Heart left ventricle (tissue), 16 donors: ENCODE results near the gene TSSK3. TPM values are rescaled to one million over a fixed set of nuclear protein-coding genes. Genes with fewer than 3 reads are reported as not detected.

ENCODE experiments used
- ATAC-seq, 4 donors: fragments of 200-7000 bp; cut with Tn5 transposase; one replicate each; pipeline ENCODE4 v1.9.1; 2020 to 2022; ENCODE audit warnings: moderate library complexity in 4 of 4, mild to moderate bottlenecking in 3 of 4, moderate number of reproducible peaks in 1 of 4
- DNase-seq, 5 donors: peaks; one replicate each; pipeline ENCODE4 v3.0.0-alpha.2; 2020
- H3K27ac ChIP-seq, 12 donors: fragments of 200-600 bp; sonication (generic) in 4 of 12; one replicate each; pipeline versions ENCODE4 v1.5.0 to v1.8.0; 2016 to 2022; ENCODE audit warnings: mild to moderate bottlenecking in 2 of 12
- H3K27me3 ChIP-seq, 9 donors: fragments of 200-600 bp; sonication (generic) in 2 of 9; one replicate each; pipeline versions ENCODE4 v1.5.1 to v1.8.0; 2016 to 2022; ENCODE audit warnings: mild to moderate bottlenecking in 3 of 9
- H3K36me3 ChIP-seq, 9 donors: fragments of 200-600 bp; sonication (generic) in 2 of 9; one replicate each; pipeline versions ENCODE4 v1.5.0 to v1.8.0; 2018 to 2022; ENCODE audit warnings: mild to moderate bottlenecking in 2 of 9
- H3K4me1 ChIP-seq, 12 donors: fragments of 200-600 bp; sonication (generic) in 4 of 12; one replicate each; pipeline versions ENCODE4 v1.5.0 to v1.8.0; 2016 to 2022; ENCODE audit warnings: mild to moderate bottlenecking in 3 of 12
- H3K4me3 ChIP-seq, 12 donors: fragments of 200-600 bp; sonication (generic) in 4 of 12; one replicate each; pipeline versions ENCODE4 v1.5.0 to v1.8.0; 2017 to 2022; ENCODE audit warnings: mild to moderate bottlenecking in 9 of 12, moderate library complexity in 4 of 12
- H3K9me3 ChIP-seq, 12 donors: fragments of 200-600 bp; sonication (generic) in 4 of 12; one replicate each; pipeline versions ENCODE4 v1.5.0 to v1.8.0; 2016 to 2022; ENCODE audit warnings: mild to moderate bottlenecking in 1 of 12
- CTCF ChIP-seq, 12 donors: fragments of 200-600 bp; sonication (generic) in 4 of 12; IDR thresholded peaks; one replicate each; pipeline versions ENCODE4 v1.5.0 to v1.8.0; 2018 to 2022; ENCODE audit warnings: antibody characterized with exemption in 12 of 12, mild to moderate bottlenecking in 5 of 12
- POLR2A ChIP-seq, 2 donors: fragments of 450-650 bp; IDR thresholded peaks; one replicate each; pipeline ENCODE4 v1.6.1; 2017; ENCODE audit warnings: antibody characterized with exemption in 2 of 2, mild to moderate bottlenecking in 2 of 2, moderate library complexity in 2 of 2
- WGBS, 4 donors: extraction: QIAGEN DNeasy Blood & Tissue Kit in 2 of 4; methylation state at CpG; one replicate each; pipeline versions ENCODE4 v1.1.5 to v1.1.7; 2013 to 2018; 5-methylcytosine and 5-hydroxymethylcytosine counted together
- intact Hi-C, 10 donors: fragments of 100-400 bp; cut with DNase I; formaldehyde crosslinking; loops; one replicate each; pipeline versions ENCODE4 v1.11.1 to v1.14.2; 2022
- polyA plus RNA-seq, 2 donors: library from polyadenylated mRNA; stranded (reverse); fragments of 200-250 nt; gene quantifications; one replicate each; pipeline ENCODE4 v1.2.3, GENCODE V29; 2013
- total RNA-seq, 9 donors: library from RNA; depleted of rRNA in 2 of 9; stranded (reverse); fragments of >200 nt in 2 of 9; fragmentation: NEBNext Ultra II Directional in 3 of 9; extraction: Animal tissue kit (Norgen Biotek cat#: 25700) in 3 of 9; gene quantifications; one replicate each; pipeline versions ENCODE4 v1.1.0 to v1.2.4, GENCODE V29; 2016 to 2023
- donor health status: ischemic (EF 13 %, LVEDD 7.1; RV severe dilation, severe dysfunction).
- donor health status: healthy with polysubstance abuse.
- donor health status: DM: no; HTN: yes; CAD: no.
- donor health status: DM: no; HTN: no; CAD: no.
- donor health status: ischemic (EF 25% LVEDD 6.9; RV normal size, moderate dysfunction).
- donor health status: ischemic (EF 25% LVEDD 5.7; RV mildly dilated, moderate dysfunction).
- donor health status: healthy.
- donor health status: DM: yes; HTN: yes; CAD: no.
- donor health status: ischemic (EF 35%, LVEDD 5.7; RV mildly dilated, moderate dysfunction).
- donor health status: nonischemic (EF 11% LVEDD 7.7; RV severe dilation, severe dysfunction).
- donor health status: DM: yes; HTN: yes; CAD: no.
- donor health status: PGD.
- donor health status: ischemic (EF 29% LVEDD 5.4; RV normal size, mild dysfunction).
- donor health status: nonischemic (EF 23%, LVEDD 6.1; RV moderate dilation, normal function).

The TSSK3 gene
- total and polyA plus RNA-seq, 11 donors, result 0.37 to 3.1 (median 1.7) TPM; not detected in 2

DNA sequence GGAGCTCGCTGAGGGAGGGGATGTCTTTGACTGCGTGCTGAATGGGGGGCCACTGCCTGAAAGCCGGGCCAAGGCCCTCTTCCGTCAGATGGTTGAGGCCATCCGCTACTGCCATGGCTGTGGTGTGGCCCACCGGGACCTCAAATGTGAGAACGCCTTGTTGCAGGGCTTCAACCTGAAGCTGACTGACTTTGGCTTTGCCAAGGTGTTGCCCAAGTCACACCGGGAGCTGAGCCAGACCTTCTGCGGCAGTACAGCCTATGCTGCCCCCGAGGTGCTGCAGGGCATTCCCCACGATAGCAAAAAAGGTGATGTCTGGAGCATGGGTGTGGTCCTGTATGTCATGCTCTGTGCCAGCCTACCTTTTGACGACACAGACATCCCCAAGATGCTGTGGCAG lies 1.4 kb downstream of the TSSK3 start:
- Histone ChIP-seq H3K4me3 (no peak overlapping the region), H3K9me3 (no peaks in the 10 kb centered on the region), H3K36me3 (peaks cover 0 to 59% (median 53%) of the 10 kb centered on the region in 9 donors), H3K27me3 (no peaks in the 10 kb centered on the region), H3K4me1 (peaks cover 3 to 21% (median 15%) of the 10 kb centered on the region in 12 donors), H3K27ac (no peak overlapping the region)
- 88 to 96% (median 92%) methylated on average over 10 to 12 of the region's 12 CpGs for WGBS, 4 donors
- intact Hi-C loops, result no loop called here
- ATAC-seq (no peak), DNase-seq (no peak)
- TF ChIP-seq POLR2A (IDR thresholded peaks at IDR 0.05), result no peak
- no peak for TF ChIP-seq CTCF (IDR thresholded peaks at IDR 0.05)

- intact Hi-C loops, result no loop called here
- Histone ChIP-seq H3K9me3 (no peaks in the 10 kb centered on the region), H3K4me3 (no peak overlapping the region), H3K36me3 (peaks cover 0 to 70% (median 64%) of the 10 kb centered on the region in 9 donors), H3K27ac (no peak overlapping the region), H3K4me1 (peaks cover 3 to 21% (median 15%) of the 10 kb centered on the region in 12 donors), H3K27me3 (no peaks in the 10 kb centered on the region)
- DNase-seq (no peak), ATAC-seq (no peak)
- no peak for TF ChIP-seq POLR2A (IDR thresholded peaks at IDR 0.05)
- no peak for TF ChIP-seq CTCF (IDR thresholded peaks at IDR 0.05)
- WGBS, 4 donors, result 82 to 92% (median 90%) methylated on average over 5 of the region's 5 CpGs
Measured at GRCh38 chr1:32364836-32365235, 2.5 kb downstream of the TSSK3 start.

DNA sequence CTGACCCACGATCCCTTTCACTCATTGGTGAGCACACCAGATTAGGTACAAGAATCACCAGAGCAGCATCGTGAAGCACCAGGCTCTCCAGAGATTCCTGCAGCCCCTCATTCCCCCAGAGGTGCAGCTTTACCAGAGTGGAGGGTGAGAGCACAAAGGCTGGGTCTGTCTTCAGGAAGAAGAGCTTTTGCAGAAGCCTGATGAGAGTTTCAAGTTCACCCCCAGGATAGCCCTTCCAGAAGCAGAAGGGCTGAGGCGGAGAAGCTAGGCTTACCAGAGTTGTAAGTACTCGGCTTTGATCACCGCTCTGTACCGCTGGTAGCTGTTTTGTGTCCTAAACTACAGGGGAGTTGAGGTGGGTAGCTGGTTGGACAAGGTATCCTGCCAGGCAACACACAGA lies 3.1 kb downstream of the TSSK3 start:
- H3K9me3 ChIP-seq, result no peaks in the 10 kb centered on the region
- H3K4me3 ChIP-seq, result no peak overlapping the region
- no peaks in the 10 kb centered on the region for H3K27me3 ChIP-seq
- ATAC-seq (no peak), DNase-seq (no peak)
- intact Hi-C loops, result no loop called here
- TF ChIP-seq CTCF (IDR thresholded peaks at IDR 0.05) (no peak), POLR2A (IDR thresholded peaks at IDR 0.05) (no peak)
- H3K36me3 ChIP-seq, result peaks cover 0 to 74% (median 70%) of the 10 kb centered on the region in 9 donors
- no peak overlapping the region for H3K27ac ChIP-seq
- whole genome bisulfite sequencing, 4 donors, result 83 to 87% (median 86%) methylated on average over 6 of the region's 6 CpGs
- peaks cover 3 to 21% (median 15%) of the 10 kb centered on the region in 12 donors for H3K4me1 ChIP-seq

DNA sequence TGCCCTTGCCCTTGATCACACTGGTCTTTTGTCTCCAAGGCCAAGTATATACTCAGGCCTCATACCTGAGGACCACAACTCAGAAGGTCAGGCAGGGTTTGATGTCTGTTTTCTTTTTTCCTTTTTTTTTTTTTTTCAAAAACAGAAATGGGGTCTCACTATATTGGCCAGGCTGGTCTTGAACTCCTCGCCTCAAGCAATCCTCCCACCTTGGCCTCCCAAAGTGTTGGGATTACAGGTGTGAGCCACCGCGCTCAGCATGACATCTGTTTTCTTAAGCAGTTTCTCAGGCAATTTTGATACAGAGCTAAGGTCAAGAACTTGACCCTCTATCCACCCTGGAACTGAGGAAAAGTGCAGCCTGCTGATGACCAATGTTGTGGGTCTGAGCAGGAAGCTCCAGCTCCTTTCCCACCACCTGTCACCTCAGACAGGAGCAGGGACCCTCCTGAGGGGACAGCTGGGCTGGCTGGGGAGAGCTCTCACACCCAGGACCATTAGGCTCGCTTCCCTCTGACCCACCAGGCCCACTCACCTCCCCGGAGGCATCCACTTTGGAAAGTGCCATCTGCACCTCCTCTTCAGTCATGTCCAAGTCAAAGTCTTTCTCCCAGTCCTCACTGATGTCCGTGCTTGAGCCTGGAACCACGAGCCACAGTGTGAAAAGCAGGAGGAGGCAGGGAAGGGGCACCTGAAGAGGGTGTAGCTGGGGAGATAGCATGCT lies 5.7 kb downstream of the TSSK3 start:
- H3K36me3 ChIP-seq, result peaks cover 0 to 99% (median 88%) of the 10 kb centered on the region in 9 donors
- H3K9me3 ChIP-seq, result no peaks in the 10 kb centered on the region
- TF ChIP-seq POLR2A (IDR thresholded peaks at IDR 0.05) (no peak), CTCF (IDR thresholded peaks at IDR 0.05) (no peak)
- DNase-seq, result no peak
- no peak overlapping the region for H3K4me3 ChIP-seq
- H3K27me3 ChIP-seq, result no peaks in the 10 kb centered on the region
- intact Hi-C loops, result no loop called here
- H3K27ac ChIP-seq, result no peak overlapping the region
- no peak for ATAC-seq
- H3K4me1 ChIP-seq, result peaks cover 0 to 3% (median 0%) of the 10 kb centered on the region in 12 donors
- WGBS, 4 donors, result 91 to 97% (median 94%) methylated on average over 7 of the region's 7 CpGs
